H1 (cell line): ENCODE results near the gene ANKDD1A. TPM values are rescaled to one million over a fixed set of nuclear protein-coding genes. Genes with fewer than 3 reads are reported as not detected.

Source experiments
- ATF3 ChIP-seq: IDR thresholded peaks from 2 replicates; pipeline ENCODE4 v1.6.1; 2011; ENCODE audit warnings: low read depth, mild to moderate bottlenecking, low read length; ENCODE audit not compliant: insufficient read depth
- CTCF ChIP-seq, 3 experiments: IDR thresholded peaks; 1 replicate in 2 of 3; 2 replicates in 1 of 3; pipeline versions ENCODE4 v1.5.1 to v1.6.1; 2011; ENCODE audit warnings: low read length in 3 of 3, mild to moderate bottlenecking in 3 of 3, inconsistent platforms in 2 of 3, low read depth in 1 of 3, moderate library complexity in 1 of 3; ENCODE audit not compliant: insufficient read depth in 1 of 3; ENCODE audit errors: control extremely low read depth in 1 of 3
- KDM4A ChIP-seq: IDR thresholded peaks from one replicate; pipeline ENCODE4 v1.7.1; 2012; ENCODE audit warnings: low read depth, mild to moderate bottlenecking, moderate library complexity, low read length, inconsistent platforms; ENCODE audit not compliant: severe bottlenecking
- KDM5A ChIP-seq: fragments of 200-600 bp; IDR thresholded peaks from 2 replicates; pipeline ENCODE4 v1.7.1; 2012; ENCODE audit warnings: mild to moderate bottlenecking, low read length, inconsistent platforms, mixed read lengths
- RAD21 ChIP-seq, 2 experiments: IDR thresholded peaks in 1 of 2; conservative IDR thresholded peaks in 1 of 2; 2 replicates each; pipeline ENCODE4 v1.6.1; 2011; ENCODE audit warnings: low read depth in 2 of 2, low read length in 2 of 2, improper control_type of control experiment in 1 of 2, inconsistent platforms in 1 of 2, mild to moderate bottlenecking in 1 of 2, moderate library complexity in 1 of 2
- SP4 ChIP-seq: IDR thresholded peaks from 2 replicates; pipeline ENCODE4 v1.6.1; 2012; ENCODE audit warnings: low read length, inconsistent platforms
- polyA plus RNA-seq, 7 experiments: library from polyadenylated mRNA; depleted of rRNA in 3 of 7; stranded (reverse) in 5 of 7; unstranded in 2 of 7; fragments of >200 nt in 5 of 7; fragments of 200-250 nt in 2 of 7; gene quantifications; 1 replicate in 5 of 7; 2 replicates in 1 of 7; 4 replicates in 1 of 7; pipeline versions ENCODE4 v1.2.1 to v1.2.3, GENCODE V29; 2011 to 2013; ENCODE audit warnings: missing spikeins in 2 of 7, mixed read lengths in 2 of 7
- total RNA-seq: library from RNA; stranded (reverse); fragmentation: NEBNext Ultra II Directional; extraction: Animal tissue kit (Norgen Biotek cat#: 25700); gene quantifications from 2 replicates; pipeline ENCODE4 v1.2.1, GENCODE V29; 2021

ANKDD1A gene
- total and polyA plus RNA-seq, 2 of the 8 experiments (the other 6 are each of a cell fraction or from before 2014, with no cell fraction given) = 4.1 to 5.0 TPM

GRCh38 chr15:64883100-64883581, 28.6 kb upstream of the ANKDD1A start (continued):
- TF ChIP-seq RAD21 (IDR thresholded peaks at IDR 0.05 in 1 of 2, conservative IDR thresholded peaks at IDR 0.05 in 1 of 2; ENCODE audit: low read depth in 2 of 2, low read length in 2 of 2) = no peak
- TF ChIP-seq KDM5A = no peak
- TF ChIP-seq KDM4A = no peak
- TF ChIP-seq CTCF (IDR thresholded peaks at IDR 0.05; ENCODE audit: control extremely low read depth in 1 of 3, insufficient read depth in 1 of 3, low read depth in 1 of 3, low read length in 3 of 3) = no peak
- no peak for TF ChIP-seq SP4
- TF ChIP-seq ATF3 = no peak
